WI38 (cell line): Measurements from ENCODE around the gene RYR1.
A peak's percentile ranks its signal among the peaks of the same experiment; 100 is the strongest.

Experiments
- H3K4me3 ChIP-seq: 2 replicates; pipeline ENCODE4 v1.5.1; 2011; ENCODE audit warnings: low read depth, mild to moderate bottlenecking, control low read depth, low read length
- CTCF ChIP-seq: IDR thresholded peaks from 2 replicates; pipeline ENCODE4 v1.5.1; 2012; ENCODE audit warnings: low read depth, mild to moderate bottlenecking, control low read depth, low read length

RYR1 gene

GRCh38 chr19:38614289-38614688 is 180.8 kb downstream of the RYR1 start:
- H3K4me3 ChIP-seq, result no peak overlapping the region
- no peak for TF ChIP-seq CTCF

GRCh38 chr19:38615007-38615581 is 181.6 kb downstream of the RYR1 start:
- no peak overlapping the region for H3K4me3 ChIP-seq
- no peak for TF ChIP-seq CTCF

GRCh38 chr19:38616265-38616664 is 182.8 kb downstream of the RYR1 start:
- H3K4me3 ChIP-seq, result no peak overlapping the region
- no peak for TF ChIP-seq CTCF

GRCh38 chr19:38617283-38617763 is 183.8 kb downstream of the RYR1 start:
- TF ChIP-seq CTCF, result no peak
- H3K4me3 ChIP-seq, result no peak overlapping the region

GRCh38 chr19:38617764-38618589 is 184.5 kb downstream of the RYR1 start, which contains the start of gene MAP4K1:
MAP4K1 (minus strand) TSS chr19:38617953; CDS start chr19:38617895, 58 bp downstream.
- peak within 1 kb of the TSS; percentile 100 for H3K4me3 ChIP-seq
- no peak for TF ChIP-seq CTCF

GRCh38 chr19:38618590-38619360 is 185.3 kb downstream of the RYR1 start, which contains the start of gene EIF3K:
EIF3K (plus strand) TSS chr19:38619188; CDS start chr19:38619269, 81 bp downstream.
- H3K4me3 ChIP-seq, result peak within 1 kb of the TSS; percentile 100
- no peak for TF ChIP-seq CTCF
